ENCODE measurements around the gene DDX39B.

Gene DDX39B

DNA sequence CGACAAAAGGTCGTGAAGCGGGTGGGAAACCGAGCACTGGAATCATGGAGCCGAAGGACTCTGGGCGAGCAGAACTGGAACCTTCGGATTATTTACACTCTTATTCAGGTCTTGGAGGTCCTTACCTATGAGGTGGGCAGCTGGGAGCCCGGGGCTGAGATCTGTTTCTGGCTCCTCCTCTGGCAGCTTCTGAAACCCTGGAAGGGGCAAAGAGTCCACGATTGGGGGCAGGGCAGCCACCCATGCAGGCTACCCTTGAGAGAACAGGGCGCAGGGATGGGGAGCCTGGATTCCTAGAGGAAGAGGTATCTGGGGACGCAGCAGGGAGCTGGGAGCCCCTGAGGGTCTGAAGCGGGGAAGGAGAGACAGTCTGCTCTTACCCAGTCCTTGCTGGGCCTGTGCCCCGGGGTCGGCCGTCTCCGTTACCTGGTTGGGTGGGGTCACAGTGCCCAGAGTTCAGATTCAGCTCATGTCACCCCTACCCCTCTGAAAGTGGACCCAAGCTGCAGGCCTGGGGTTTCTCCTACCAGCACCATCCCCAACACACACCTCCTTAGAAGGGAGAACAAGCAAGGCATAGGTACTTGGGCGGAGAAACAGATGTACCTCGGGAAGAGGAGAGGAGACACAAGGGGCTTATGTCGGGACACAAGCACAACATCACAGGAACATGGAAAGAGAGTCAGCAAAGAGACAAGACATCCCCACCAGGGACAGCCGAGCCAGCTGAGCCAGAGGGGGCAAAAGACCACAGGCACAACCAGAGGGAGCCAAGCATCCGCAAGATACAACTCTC is 39.8 kb upstream of the DDX39B start:
- H3K27me3 ChIP-seq (ENCODE audit: control insufficient read depth, insufficient read depth, low read length, poor library complexity, severe bottlenecking) = peaks cover 21% of the 10 kb centered on the region
- H3K36me3 ChIP-seq (ENCODE audit: control insufficient read depth, insufficient read depth, low read length) = no peaks in the 10 kb centered on the region
- H3K4me3 ChIP-seq (ENCODE audit: insufficient read depth, low read depth, low read length) = peak overlapping the region; percentile 71
- H3K4me1 ChIP-seq (ENCODE audit: control insufficient read depth, insufficient read depth, low read length) = peaks cover 6% of the 10 kb centered on the region
- no peak overlapping the region for H3K27ac ChIP-seq (ENCODE audit: insufficient read depth, low read depth, low read length, poor library complexity, severe bottlenecking)
- H3K9me3 ChIP-seq (ENCODE audit: control insufficient read depth, low read length) = no peaks in the 10 kb centered on the region
- WGBS, 2 experiments = 32 to 33% methylated on average over 21 of the region's 21 CpGs

DNA sequence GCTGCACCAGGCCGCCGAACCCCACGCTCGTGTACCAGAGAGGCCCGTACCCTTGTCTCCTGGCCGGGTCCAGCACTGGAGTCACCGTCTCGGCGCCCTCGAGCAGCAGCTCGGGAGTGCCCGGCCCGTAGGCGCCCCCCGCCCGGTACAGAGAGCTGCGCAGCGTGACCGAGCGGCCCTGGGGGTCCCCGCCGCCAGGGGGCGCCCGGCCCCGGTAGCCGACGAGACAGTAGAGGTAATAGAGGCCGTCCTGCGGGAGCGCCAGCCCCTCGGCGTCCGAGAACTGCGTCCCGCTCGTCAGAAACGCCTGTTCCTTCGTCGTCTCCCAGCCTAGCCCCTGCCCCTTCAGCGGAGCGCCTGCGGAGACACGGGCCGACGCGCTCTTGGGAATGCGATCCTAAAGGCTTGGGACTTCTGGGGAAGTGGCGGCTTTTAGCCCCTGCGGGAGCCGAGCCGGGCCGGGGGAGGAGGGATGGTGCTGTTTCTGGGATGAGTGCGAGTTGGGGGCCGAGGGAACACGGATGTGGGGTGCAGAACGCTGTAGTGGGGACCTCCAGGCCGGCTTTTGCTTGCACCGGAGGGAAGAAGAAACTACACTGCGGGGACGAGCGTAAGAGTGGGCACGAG is 39.1 kb upstream of the DDX39B start:
- peaks cover 21% of the 10 kb centered on the region for H3K27me3 ChIP-seq (ENCODE audit: control insufficient read depth, insufficient read depth, low read length, poor library complexity, severe bottlenecking)
- H3K4me3 ChIP-seq (ENCODE audit: insufficient read depth, low read depth, low read length) = peak overlapping the region; percentile 71
- no peak overlapping the region for H3K27ac ChIP-seq (ENCODE audit: insufficient read depth, low read depth, low read length, poor library complexity, severe bottlenecking)
- H3K4me1 ChIP-seq (ENCODE audit: control insufficient read depth, insufficient read depth, low read length) = peaks cover 6% of the 10 kb centered on the region
- H3K9me3 ChIP-seq (ENCODE audit: control insufficient read depth, low read length) = no peaks in the 10 kb centered on the region
- no peaks in the 10 kb centered on the region for H3K36me3 ChIP-seq (ENCODE audit: control insufficient read depth, insufficient read depth, low read length)
- 1 to 2% methylated on average over 62 of the region's 62 CpGs for WGBS, 2 experiments

DNA sequence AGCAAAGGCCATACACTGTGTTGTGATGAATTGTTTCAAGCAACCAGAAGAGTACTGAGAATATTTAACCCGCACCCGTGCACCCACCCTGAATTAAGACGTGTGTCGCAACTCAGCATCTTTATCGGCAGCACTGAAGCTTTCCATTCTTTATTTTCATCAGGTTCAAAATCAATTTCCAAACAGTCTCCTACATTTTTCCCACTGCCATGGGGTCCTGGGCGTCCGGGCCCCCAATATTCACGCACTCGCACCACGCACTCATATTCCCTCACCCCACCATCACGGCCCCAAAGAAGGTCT is 38.6 kb upstream of the DDX39B start:
- WGBS, 2 experiments = 68 to 70% methylated on average over 11 of the region's 11 CpGs
- Histone ChIP-seq H3K9me3 (ENCODE audit: control insufficient read depth, low read length) (no peaks in the 10 kb centered on the region), H3K27ac (ENCODE audit: insufficient read depth, low read depth, low read length, poor library complexity, severe bottlenecking) (no peak overlapping the region), H3K36me3 (ENCODE audit: control insufficient read depth, insufficient read depth, low read length) (no peaks in the 10 kb centered on the region), H3K27me3 (ENCODE audit: control insufficient read depth, insufficient read depth, low read length, poor library complexity, severe bottlenecking) (peaks cover 21% of the 10 kb centered on the region), H3K4me3 (ENCODE audit: insufficient read depth, low read depth, low read length) (peak overlapping the region; percentile 71), H3K4me1 (ENCODE audit: control insufficient read depth, insufficient read depth, low read length) (peaks cover 6% of the 10 kb centered on the region)

DNA sequence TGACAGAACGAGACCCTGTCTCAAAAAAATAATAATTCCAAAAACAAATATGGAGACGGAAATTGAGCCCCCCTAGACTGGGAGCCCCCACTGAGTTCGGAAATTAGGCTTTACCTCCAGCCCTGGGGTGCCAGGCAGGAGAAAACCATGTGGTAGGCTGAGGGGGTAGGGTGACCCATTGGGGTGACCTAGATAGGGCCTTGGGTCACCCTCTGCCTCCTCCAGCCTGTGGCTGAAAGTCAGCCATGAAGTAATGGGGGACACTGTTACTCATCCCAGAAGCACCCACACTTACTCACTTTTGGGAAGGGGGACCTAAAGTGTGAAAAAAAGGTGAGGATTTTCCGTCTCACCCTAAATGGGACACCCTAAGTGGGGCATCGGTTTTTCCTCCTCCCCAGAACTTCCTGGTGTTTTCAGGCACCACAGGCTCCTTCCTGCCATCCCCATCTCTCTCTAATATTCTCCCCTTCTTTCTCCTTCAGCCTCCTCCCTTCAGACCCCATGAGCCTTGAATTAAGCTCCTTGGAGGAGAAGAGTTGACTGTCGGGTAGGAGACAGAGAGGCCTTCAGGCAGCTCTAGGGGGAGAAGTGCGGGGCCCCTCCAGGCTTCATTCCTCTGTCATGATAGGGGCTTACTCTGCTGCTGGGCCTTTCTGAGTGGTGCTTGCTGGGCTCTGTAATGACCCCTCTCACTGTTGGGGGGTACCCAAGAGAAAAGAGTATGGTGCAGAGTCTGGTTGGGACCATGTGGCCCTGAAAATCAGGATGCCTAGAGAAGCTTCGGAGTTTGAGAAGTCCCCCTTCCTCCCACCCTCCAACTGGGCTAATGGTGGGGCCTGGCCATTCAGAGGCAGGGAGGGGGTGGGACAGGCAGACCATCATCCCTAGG is 38.0 kb upstream of the DDX39B start:
- peaks cover 21% of the 10 kb centered on the region for H3K27me3 ChIP-seq (ENCODE audit: control insufficient read depth, insufficient read depth, low read length, poor library complexity, severe bottlenecking)
- 88 to 92% methylated on average over 7 to 8 of the region's 8 CpGs for WGBS, 2 experiments
- H3K4me1 ChIP-seq (ENCODE audit: control insufficient read depth, insufficient read depth, low read length) = peaks cover 6% of the 10 kb centered on the region
- no peaks in the 10 kb centered on the region for H3K36me3 ChIP-seq (ENCODE audit: control insufficient read depth, insufficient read depth, low read length)
- H3K9me3 ChIP-seq (ENCODE audit: control insufficient read depth, low read length) = no peaks in the 10 kb centered on the region
- H3K4me3 ChIP-seq (ENCODE audit: insufficient read depth, low read depth, low read length) = no peak overlapping the region
- H3K27ac ChIP-seq (ENCODE audit: insufficient read depth, low read depth, low read length, poor library complexity, severe bottlenecking) = no peak overlapping the region

DNA sequence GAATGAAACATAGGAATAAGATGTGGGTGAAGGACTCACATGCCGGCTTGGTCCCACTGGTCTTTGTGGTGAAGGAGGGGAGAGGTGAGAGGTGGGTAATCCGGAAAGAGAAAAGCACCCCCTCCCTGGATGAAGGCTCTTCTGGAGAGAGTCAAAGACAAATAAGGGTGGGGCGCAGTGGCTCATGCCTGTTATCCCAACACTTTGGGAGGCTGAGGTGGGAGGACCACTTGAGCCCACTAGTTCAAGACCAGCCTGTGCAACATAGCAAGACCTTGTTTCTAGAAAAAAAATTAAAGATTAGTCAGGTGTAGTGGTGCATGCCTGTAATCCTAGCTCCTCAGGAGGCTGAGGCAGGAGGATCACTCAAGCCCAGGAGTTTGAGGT is 37.3 kb upstream of the DDX39B start:
- H3K36me3 ChIP-seq (ENCODE audit: control insufficient read depth, insufficient read depth, low read length) = no peaks in the 10 kb centered on the region

DNA sequence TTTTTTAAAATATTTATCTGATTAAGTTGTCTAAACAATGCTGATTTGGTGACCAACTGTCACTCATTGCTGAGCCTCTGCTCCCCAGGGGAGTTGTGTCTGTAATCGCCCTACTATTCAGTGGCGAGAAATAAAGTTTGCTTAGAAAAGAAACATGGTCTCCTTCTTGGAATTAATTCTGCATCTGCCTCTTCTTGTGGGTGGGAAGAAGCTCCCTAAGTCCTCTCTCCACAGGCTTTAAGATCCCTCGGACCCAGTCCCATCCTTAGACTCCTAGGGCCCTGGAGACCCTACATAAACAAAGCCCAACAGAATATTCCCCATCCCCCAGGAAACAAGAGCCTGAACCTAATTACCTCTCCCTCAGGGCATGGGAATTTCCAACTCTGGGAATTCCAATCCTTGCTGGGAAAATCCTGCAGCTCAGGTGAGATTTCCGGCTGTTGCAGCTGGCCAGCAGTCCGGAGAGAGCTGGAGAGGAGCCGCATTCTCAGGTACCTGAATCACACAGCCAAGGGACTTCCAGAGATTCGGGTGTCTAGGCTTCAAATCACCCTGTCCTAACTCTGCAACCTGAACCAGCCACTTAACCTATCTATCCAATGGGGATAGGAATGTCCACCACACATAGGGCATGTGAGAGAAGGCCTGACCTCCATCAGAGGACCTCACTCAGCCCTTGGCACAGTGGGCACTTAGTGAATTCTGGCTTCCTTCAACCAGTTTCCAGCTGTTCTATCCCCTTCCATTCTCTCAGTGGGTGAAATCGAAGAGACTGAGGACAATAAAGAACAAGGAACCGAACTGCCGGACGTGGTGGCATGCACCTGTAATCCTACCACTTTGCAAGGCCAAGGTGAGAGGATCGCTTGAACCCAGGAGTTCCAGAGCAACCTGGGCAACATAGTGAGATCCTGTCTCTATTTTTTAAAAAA is 36.6 kb upstream of the DDX39B start:
- H3K36me3 ChIP-seq (ENCODE audit: control insufficient read depth, insufficient read depth, low read length) = no peaks in the 10 kb centered on the region
- no peaks in the 10 kb centered on the region for H3K9me3 ChIP-seq (ENCODE audit: control insufficient read depth, low read length)
- H3K27ac ChIP-seq (ENCODE audit: insufficient read depth, low read depth, low read length, poor library complexity, severe bottlenecking) = no peak overlapping the region
- H3K4me1 ChIP-seq (ENCODE audit: control insufficient read depth, insufficient read depth, low read length) = peaks cover 6% of the 10 kb centered on the region
- 86 to 89% methylated on average over 12 of the region's 12 CpGs for WGBS, 2 experiments
- no peak overlapping the region for H3K4me3 ChIP-seq (ENCODE audit: insufficient read depth, low read depth, low read length)
- peaks cover 21% of the 10 kb centered on the region for H3K27me3 ChIP-seq (ENCODE audit: control insufficient read depth, insufficient read depth, low read length, poor library complexity, severe bottlenecking)

More for the DNA sequence above, 37.3 kb upstream of the DDX39B start:
- no peak overlapping the region for H3K27ac ChIP-seq (ENCODE audit: insufficient read depth, low read depth, low read length, poor library complexity, severe bottlenecking)
- WGBS, 2 experiments = 92 to 94% methylated on average over 3 of the region's 3 CpGs
- no peak overlapping the region for H3K4me3 ChIP-seq (ENCODE audit: insufficient read depth, low read depth, low read length)
- H3K4me1 ChIP-seq (ENCODE audit: control insufficient read depth, insufficient read depth, low read length) = peaks cover 6% of the 10 kb centered on the region
- H3K9me3 ChIP-seq (ENCODE audit: control insufficient read depth, low read length) = no peaks in the 10 kb centered on the region
- peaks cover 21% of the 10 kb centered on the region for H3K27me3 ChIP-seq (ENCODE audit: control insufficient read depth, insufficient read depth, low read length, poor library complexity, severe bottlenecking)

DNA sequence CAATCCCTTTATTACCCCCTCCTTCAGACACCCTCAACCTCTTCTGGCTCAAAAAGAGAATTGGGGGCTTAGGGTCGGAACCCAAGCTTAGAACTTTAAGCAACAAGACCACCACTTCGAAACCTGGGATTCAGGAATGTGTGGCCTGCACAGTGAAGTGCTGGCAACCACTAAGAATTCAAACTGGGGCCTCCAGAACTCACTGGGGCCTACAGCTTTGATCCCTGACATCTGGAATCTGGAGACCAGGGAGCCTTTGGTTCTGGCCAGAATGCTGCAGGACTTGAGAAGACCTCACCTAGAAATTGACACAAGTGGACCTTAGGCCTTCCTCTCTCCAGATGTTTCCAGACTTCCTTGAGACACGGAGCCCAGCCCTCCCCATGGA is 35.8 kb upstream of the DDX39B start:
- Histone ChIP-seq H3K4me1 (ENCODE audit: control insufficient read depth, insufficient read depth, low read length) (peaks cover 6% of the 10 kb centered on the region), H3K4me3 (ENCODE audit: insufficient read depth, low read depth, low read length) (no peak overlapping the region), H3K27ac (ENCODE audit: insufficient read depth, low read depth, low read length, poor library complexity, severe bottlenecking) (no peak overlapping the region), H3K27me3 (ENCODE audit: control insufficient read depth, insufficient read depth, low read length, poor library complexity, severe bottlenecking) (peaks cover 21% of the 10 kb centered on the region), H3K36me3 (ENCODE audit: control insufficient read depth, insufficient read depth, low read length) (no peaks in the 10 kb centered on the region), H3K9me3 (ENCODE audit: control insufficient read depth, low read length) (no peaks in the 10 kb centered on the region)
- WGBS, 2 experiments = 92 to 97% methylated on average over 3 of the region's 3 CpGs

DNA sequence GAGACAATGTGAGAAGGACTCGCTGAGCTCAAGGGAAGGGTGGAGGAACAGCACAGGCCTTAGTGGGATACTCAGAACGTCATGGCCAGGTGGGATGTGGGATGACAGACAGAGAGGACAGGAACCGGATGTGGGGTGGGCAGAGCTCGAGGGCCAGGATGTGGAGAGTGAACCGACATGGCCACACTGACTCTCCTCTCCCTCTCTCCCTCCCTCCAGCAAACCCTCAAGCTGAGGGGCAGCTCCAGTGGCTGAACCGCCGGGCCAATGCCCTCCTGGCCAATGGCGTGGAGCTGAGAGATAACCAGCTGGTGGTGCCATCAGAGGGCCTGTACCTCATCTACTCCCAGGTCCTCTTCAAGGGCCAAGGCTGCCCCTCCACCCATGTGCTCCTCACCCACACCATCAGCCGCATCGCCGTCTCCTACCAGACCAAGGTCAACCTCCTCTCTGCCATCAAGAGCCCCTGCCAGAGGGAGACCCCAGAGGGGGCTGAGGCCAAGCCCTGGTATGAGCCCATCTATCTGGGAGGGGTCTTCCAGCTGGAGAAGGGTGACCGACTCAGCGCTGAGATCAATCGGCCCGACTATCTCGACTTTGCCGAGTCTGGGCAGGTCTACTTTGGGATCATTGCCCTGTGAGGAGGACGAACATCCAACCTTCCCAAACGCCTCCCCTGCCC is 35.2 kb upstream of the DDX39B start:
- H3K27ac ChIP-seq (ENCODE audit: insufficient read depth, low read depth, low read length, poor library complexity, severe bottlenecking) = no peak overlapping the region
- H3K36me3 ChIP-seq (ENCODE audit: control insufficient read depth, insufficient read depth, low read length) = no peaks in the 10 kb centered on the region
- H3K9me3 ChIP-seq (ENCODE audit: control insufficient read depth, low read length) = no peaks in the 10 kb centered on the region
- H3K4me3 ChIP-seq (ENCODE audit: insufficient read depth, low read depth, low read length) = no peak overlapping the region
- peaks cover 16% of the 10 kb centered on the region for H3K27me3 ChIP-seq (ENCODE audit: control insufficient read depth, insufficient read depth, low read length, poor library complexity, severe bottlenecking)
- WGBS, 2 experiments = 95% methylated on average over 19 of the region's 19 CpGs
- H3K4me1 ChIP-seq (ENCODE audit: control insufficient read depth, insufficient read depth, low read length) = peaks cover 6% of the 10 kb centered on the region

DNA sequence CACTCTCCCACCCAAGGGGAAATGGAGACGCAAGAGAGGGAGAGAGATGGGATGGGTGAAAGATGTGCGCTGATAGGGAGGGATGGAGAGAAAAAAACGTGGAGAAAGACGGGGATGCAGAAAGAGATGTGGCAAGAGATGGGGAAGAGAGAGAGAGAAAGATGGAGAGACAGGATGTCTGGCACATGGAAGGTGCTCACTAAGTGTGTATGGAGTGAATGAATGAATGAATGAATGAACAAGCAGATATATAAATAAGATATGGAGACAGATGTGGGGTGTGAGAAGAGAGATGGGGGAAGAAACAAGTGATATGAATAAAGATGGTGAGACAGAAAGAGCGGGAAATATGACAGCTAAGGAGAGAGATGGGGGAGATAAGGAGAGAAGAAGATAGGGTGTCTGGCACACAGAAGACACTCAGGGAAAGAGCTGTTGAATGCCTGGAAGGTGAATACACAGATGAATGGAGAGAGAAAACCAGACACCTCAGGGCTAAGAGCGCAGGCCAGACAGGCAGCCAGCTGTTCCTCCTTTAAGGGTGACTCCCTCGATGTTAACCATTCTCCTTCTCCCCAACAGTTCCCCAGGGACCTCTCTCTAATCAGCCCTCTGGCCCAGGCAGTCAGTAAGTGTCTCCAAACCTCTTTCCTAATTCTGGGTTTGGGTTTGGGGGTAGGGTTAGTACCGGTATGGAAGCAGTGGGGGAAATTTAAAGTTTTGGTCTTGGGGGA is 34.3 kb upstream of the DDX39B start:
- 88 to 89% methylated on average over 8 of the region's 8 CpGs for WGBS, 2 experiments
- no peak overlapping the region for H3K4me3 ChIP-seq (ENCODE audit: insufficient read depth, low read depth, low read length)
- no peaks in the 10 kb centered on the region for H3K36me3 ChIP-seq (ENCODE audit: control insufficient read depth, insufficient read depth, low read length)
- H3K4me1 ChIP-seq (ENCODE audit: control insufficient read depth, insufficient read depth, low read length) = peaks cover 6% of the 10 kb centered on the region
- H3K27ac ChIP-seq (ENCODE audit: insufficient read depth, low read depth, low read length, poor library complexity, severe bottlenecking) = no peak overlapping the region
- H3K9me3 ChIP-seq (ENCODE audit: control insufficient read depth, low read length) = no peaks in the 10 kb centered on the region
- H3K27me3 ChIP-seq (ENCODE audit: control insufficient read depth, insufficient read depth, low read length, poor library complexity, severe bottlenecking) = peaks cover 7% of the 10 kb centered on the region
